Caco-2 (cell line): Measurements from ENCODE around the gene DEUP1. TPM values are rescaled to one million over a fixed set of nuclear protein-coding genes. Genes with fewer than 3 reads are reported as not detected.

Experiments used
- BruUV-seq: library from RNA; stranded (reverse); fragments of 400-500 nt; replicated peaks from 2 replicates; lab custom pipeline; 2021; lab: Mats Ljungman, UMichigan
- CTCF ChIA-PET: fragments of 300-600 bp; sonication (Branson Sonifier 250); formaldehyde crosslinking; loops from one replicate; lab custom pipeline; 2022; ENCODE audit warnings: antibody characterized with exemption; lab: Charles Lee
- POLR2A ChIA-PET: fragments of 300-600 bp; sonication (Branson Sonifier 250); formaldehyde crosslinking; loops from one replicate; lab custom pipeline; 2022; ENCODE audit warnings: antibody characterized with exemption; lab: Charles Lee
- DNase-seq, 2 experiments: peaks; one replicate each; pipeline versions ENCODE4 v3.0.0 to v3.0.0-alpha.2; 2020 to 2022
- H3K27me3 ChIP-seq: replicated peaks from 2 replicates; pipeline ENCODE4 v1.6.0; 2011; ENCODE audit warnings: low read length; ENCODE audit not compliant: control insufficient read depth, insufficient read depth
- H3K36me3 ChIP-seq: 2 replicates; pipeline ENCODE4 v1.5.1; 2011; ENCODE audit warnings: low read length; ENCODE audit not compliant: control insufficient read depth, insufficient read depth
- H3K4me1 ChIP-seq: fragments of 250-450 bp; sonication (Bioruptor Pico); 2 replicates; pipeline ENCODE4 v1.5.1; 2020; ENCODE audit warnings: mild to moderate bottlenecking
- H3K4me3 ChIP-seq: 2 replicates; pipeline ENCODE4 v1.5.1; 2011; ENCODE audit warnings: low read depth, mild to moderate bottlenecking, control low read depth, low read length
- H3K9me3 ChIP-seq: fragments of 250-450 bp; sonication (Bioruptor Pico); 2 replicates; pipeline ENCODE4 v1.5.1; 2020; ENCODE audit warnings: mild to moderate bottlenecking, moderate library complexity
- H3K27ac Mint-ChIP-seq: one replicate; pipeline ENCODE4 v1.8.0; 2022; ENCODE audit warnings: mixed read lengths; ENCODE audit not compliant: unreplicated experiment
- H3K27me3 Mint-ChIP-seq: one replicate; pipeline ENCODE4 v1.8.0; 2022; ENCODE audit warnings: mixed read lengths; ENCODE audit not compliant: insufficient read depth, unreplicated experiment
- H3K36me3 Mint-ChIP-seq: one replicate; pipeline ENCODE4 v1.8.0; 2022; ENCODE audit warnings: mild to moderate bottlenecking, mixed read lengths; ENCODE audit not compliant: insufficient read depth, unreplicated experiment
- H3K4me1 Mint-ChIP-seq: one replicate; pipeline ENCODE4 v1.8.0; 2022; ENCODE audit warnings: low read depth, mixed read lengths; ENCODE audit not compliant: unreplicated experiment
- H3K4me3 Mint-ChIP-seq: one replicate; pipeline ENCODE4 v1.8.0; 2022; ENCODE audit warnings: mild to moderate bottlenecking, moderate library complexity, mixed read lengths; ENCODE audit not compliant: unreplicated experiment
- H3K9me3 Mint-ChIP-seq: one replicate; pipeline ENCODE4 v1.8.0; 2022; ENCODE audit warnings: mixed read lengths; ENCODE audit not compliant: unreplicated experiment
- CTCF ChIP-seq, 2 experiments: fragments of 200-600 bp in 1 of 2; IDR thresholded peaks; 1 replicate in 1 of 2; 2 replicates in 1 of 2; pipeline versions ENCODE4 v1.5.1 to v1.8.0; 2011 to 2022; ENCODE audit warnings: antibody characterized with exemption in 1 of 2, control low read depth in 1 of 2, inconsistent platforms in 1 of 2, low read depth in 1 of 2, low read length in 1 of 2, mild to moderate bottlenecking in 1 of 2, moderate library complexity in 1 of 2; ENCODE audit not compliant: insufficient read depth in 1 of 2, severe bottlenecking in 1 of 2, unreplicated experiment in 1 of 2
- intact Hi-C: fragments of 100-400 bp; cut with micrococcal nuclease; formaldehyde crosslinking; loops from one replicate; pipeline ENCODE4 v1.10.0; 2022; ENCODE audit not compliant: unreplicated experiment
- total RNA-seq: library from RNA; stranded (reverse); gene quantifications from 2 replicates; pipeline ENCODE4 v1.2.3, GENCODE V29; 2022

Gene DEUP1
- total RNA-seq, 1 experiment from 2014 or later = 0.25 TPM

- no peaks in the 10 kb centered on the region for H3K27me3 ChIP-seq
- H3K4me1 ChIP-seq = no peaks in the 10 kb centered on the region
- intact Hi-C loops = no loop called here
- H3K4me3 Mint-ChIP-seq = no peak overlapping the region
- ChIA-PET POLR2A (no interaction called here), CTCF (interaction anchor here (0.7 kb wide), 1 partner anchor 264 kb away, joined by 3 read pairs; no protein-coding TSS in a partner anchor)
- BruUV-seq = no TSS peak
- H3K36me3 ChIP-seq = no peaks in the 10 kb centered on the region
- no peaks in the 10 kb centered on the region for H3K36me3 Mint-ChIP-seq
- H3K4me3 ChIP-seq = no peak overlapping the region
- H3K9me3 Mint-ChIP-seq = no peaks in the 10 kb centered on the region
- H3K9me3 ChIP-seq = no peaks in the 10 kb centered on the region
- peaks cover 10% of the 10 kb centered on the region for H3K27me3 Mint-ChIP-seq
- H3K4me1 Mint-ChIP-seq = no peaks in the 10 kb centered on the region
- no peak for TF ChIP-seq CTCF (IDR thresholded peaks at IDR 0.05; ENCODE audit: insufficient read depth in 1 of 2, low read depth in 1 of 2, low read length in 1 of 2, severe bottlenecking in 1 of 2, unreplicated experiment in 1 of 2)
- DNase-seq = no peak
- H3K27ac Mint-ChIP-seq = no peak overlapping the region
These were observed 59.2 kb downstream of the DEUP1 start for GRCh38 chr11:93389737-93390136.

DNA sequence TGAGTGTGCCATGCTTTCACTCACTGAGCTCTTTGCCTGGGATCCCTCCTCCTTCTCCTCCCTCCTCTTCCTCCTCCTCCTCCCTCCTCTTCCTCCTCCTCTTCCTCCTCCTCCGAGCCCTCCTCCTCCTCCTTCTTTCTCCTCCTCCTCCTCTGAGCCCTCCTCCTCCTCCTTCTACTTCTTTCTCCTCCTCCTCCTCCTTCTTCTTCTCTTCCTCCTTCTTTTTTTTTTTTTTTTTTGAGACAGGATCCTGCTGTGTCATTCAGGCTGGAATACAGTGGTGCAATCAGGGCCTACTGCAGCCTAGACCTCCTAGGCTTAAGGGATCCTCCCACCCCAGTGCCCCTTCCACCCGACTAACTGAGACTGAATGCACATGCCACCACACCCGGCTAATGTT, 62.3 kb downstream of the DEUP1 start:
- Mint-ChIP-seq H3K4me3 (no peak overlapping the region), H3K27me3 (peaks cover 10% of the 10 kb centered on the region), H3K36me3 (no peaks in the 10 kb centered on the region), H3K27ac (no peak overlapping the region), H3K9me3 (no peaks in the 10 kb centered on the region), H3K4me1 (no peaks in the 10 kb centered on the region)
- H3K9me3 ChIP-seq = no peaks in the 10 kb centered on the region
- no peak for DNase-seq
- intact Hi-C loops = no loop called here
- CTCF ChIA-PET = no interaction called here
- H3K4me1 ChIP-seq = no peaks in the 10 kb centered on the region
- POLR2A ChIA-PET = no interaction called here
- H3K27me3 ChIP-seq = no peaks in the 10 kb centered on the region
- no peak overlapping the region for H3K4me3 ChIP-seq
- no TSS peak for BruUV-seq
- no peaks in the 10 kb centered on the region for H3K36me3 ChIP-seq
- TF ChIP-seq CTCF (IDR thresholded peaks at IDR 0.05; ENCODE audit: insufficient read depth in 1 of 2, low read depth in 1 of 2, low read length in 1 of 2, severe bottlenecking in 1 of 2, unreplicated experiment in 1 of 2) = no peak

GRCh38 chr11:93393386-93393785, 62.8 kb downstream of the DEUP1 start:
- Mint-ChIP-seq H3K9me3 (no peaks in the 10 kb centered on the region), H3K4me1 (no peaks in the 10 kb centered on the region), H3K4me3 (no peak overlapping the region), H3K36me3 (no peaks in the 10 kb centered on the region), H3K27me3 (peaks cover 6% of the 10 kb centered on the region), H3K27ac (no peak overlapping the region)
- TF ChIP-seq CTCF (IDR thresholded peaks at IDR 0.05; ENCODE audit: insufficient read depth in 1 of 2, low read depth in 1 of 2, low read length in 1 of 2, severe bottlenecking in 1 of 2, unreplicated experiment in 1 of 2) = no peak
- CTCF ChIA-PET = no interaction called here
- no peaks in the 10 kb centered on the region for H3K27me3 ChIP-seq
- intact Hi-C loops = no loop called here
- H3K4me1 ChIP-seq = no peaks in the 10 kb centered on the region
- BruUV-seq = no TSS peak
- no peak for DNase-seq
- H3K9me3 ChIP-seq = no peaks in the 10 kb centered on the region
- POLR2A ChIA-PET = no interaction called here
- H3K36me3 ChIP-seq = no peaks in the 10 kb centered on the region
- H3K4me3 ChIP-seq = no peak overlapping the region
